Natural killer cell (primary cell): ENCODE data around the gene NUDT16L1. TPM values are rescaled to one million over a fixed set of nuclear protein-coding genes. Genes with fewer than 3 reads are reported as not detected.

Experiments
- ATAC-seq, 3 donors: fragments of 150-1000 bp in 2 of 3; fragments of 200-7000 bp in 1 of 3; cut with Tn5 transposase; 1 replicate in 1 of 3; 2 replicates in 2 of 3; pipeline ENCODE4 v1.10.0; 2021; ENCODE audit warnings: mild to moderate bottlenecking in 2 of 3, moderate library complexity in 2 of 3
- DNase-seq, 2 donors: peaks; one replicate each; pipeline versions ENCODE4 v3.0.0 to v3.0.0-alpha.2; 2013 to 2021; ENCODE audit warnings: mixed read lengths in 1 of 2
- H3K27ac ChIP-seq: one replicate; pipeline ENCODE4 v1.5.1; 2013; ENCODE audit warnings: mild to moderate bottlenecking, low read length
- H3K27me3 ChIP-seq: one replicate; pipeline ENCODE4 v1.6.1; 2013; ENCODE audit warnings: low read length; ENCODE audit not compliant: control insufficient read depth, insufficient read depth
- H3K36me3 ChIP-seq: one replicate; pipeline ENCODE4 v1.6.1; 2013; ENCODE audit warnings: low read length; ENCODE audit not compliant: control insufficient read depth, insufficient read depth
- H3K4me1 ChIP-seq: one replicate; pipeline ENCODE4 v1.6.1; 2013; ENCODE audit warnings: low read length; ENCODE audit not compliant: control insufficient read depth, insufficient read depth
- H3K4me3 ChIP-seq: one replicate; pipeline ENCODE4 v1.5.1; 2013; ENCODE audit warnings: low read length
- H3K9me3 ChIP-seq: one replicate; pipeline ENCODE4 v1.6.1; 2013; ENCODE audit warnings: low read length; ENCODE audit not compliant: control insufficient read depth, insufficient read depth
- H3K27ac Mint-ChIP-seq, 2 donors: one replicate each; pipeline ENCODE4 v1.8.0; 2022; ENCODE audit warnings: mild to moderate bottlenecking in 2 of 2, mixed read lengths in 2 of 2, moderate library complexity in 1 of 2
- H3K27me3 Mint-ChIP-seq, 2 donors: one replicate each; pipeline ENCODE4 v1.8.0; 2022; ENCODE audit warnings: low read depth in 2 of 2, mixed read lengths in 2 of 2
- H3K36me3 Mint-ChIP-seq: one replicate; pipeline ENCODE4 v1.8.0; 2022; ENCODE audit warnings: mixed read lengths
- H3K4me1 Mint-ChIP-seq, 2 donors: one replicate each; pipeline ENCODE4 v1.8.0; 2022; ENCODE audit warnings: mixed read lengths in 2 of 2
- H3K4me3 Mint-ChIP-seq: one replicate; pipeline ENCODE4 v1.8.0; 2022; ENCODE audit warnings: mild to moderate bottlenecking, moderate library complexity, mixed read lengths
- H3K9me3 Mint-ChIP-seq, 2 donors: one replicate each; pipeline ENCODE4 v1.8.0; 2022; ENCODE audit warnings: mixed read lengths in 2 of 2
- CTCF ChIP-seq: fragments of 200-600 bp; IDR thresholded peaks from one replicate; pipeline ENCODE4 v1.8.0; 2022; ENCODE audit warnings: antibody characterized with exemption
- WGBS: methylation state at CpG from one replicate; pipeline ENCODE4 v1.1.7; 2013; ENCODE audit warnings: missing lambda C conversion rate; ENCODE audit not compliant: insufficient coverage; 5-methylcytosine and 5-hydroxymethylcytosine counted together
- intact Hi-C: fragments of 100-400 bp; cut with micrococcal nuclease; formaldehyde crosslinking; loops from one replicate; pipeline ENCODE4 v1.14.2; 2022
- total RNA-seq, 4 donors: library from RNA; stranded (reverse); fragments of 120-200 nt in 1 of 4; gene quantifications; one replicate each; pipeline versions ENCODE4 v1.2.3 to v1.2.4, GENCODE V29; 2013 to 2022

The NUDT16L1 gene
- 10 to 100 TPM; 30.8 to 39.1 (median 35.0) TPM for total RNA-seq
- total RNA-seq (2013), result 28.0 TPM

- Mint-ChIP-seq H3K4me3 (peak within 1 kb of the TSS; percentile 89), H3K4me1 (peaks cover 7 to 9% of the 10 kb centered on the region in 2 donors), H3K27me3 (no peaks in the 10 kb centered on the region), H3K36me3 (no peaks in the 10 kb centered on the region), H3K27ac (peak within 1 kb of the TSS; percentile 75 to 85), H3K9me3 (no peaks in the 10 kb centered on the region)
- peak; percentile 95 to 99 (median 96) for ATAC-seq
- TF ChIP-seq CTCF, result no peak
- under 1% methylated on average over 91 of the region's 91 CpGs for WGBS
- Histone ChIP-seq H3K4me3 (peak within 1 kb of the TSS; percentile 74), H3K9me3 (no peaks in the 10 kb centered on the region), H3K36me3 (peaks cover 27% of the 10 kb centered on the region), H3K27me3 (no peaks in the 10 kb centered on the region), H3K4me1 (peaks cover 29% of the 10 kb centered on the region), H3K27ac (peak within 1 kb of the TSS; percentile 59)
- intact Hi-C loops, result loop anchor here (1.0 kb wide), 1 partner anchor 41 kb away; the partner anchor contains the start of genes ANKS3 and DNAAF8
- peak; percentile 98 for DNase-seq
Measured at GRCh38 chr16:4693296-4693955, at the start of gene NUDT16L1. Gene NUDT16L1 (plus strand): TSS chr16:4693562. CDS start chr16:4693727, 165 bp downstream.

DNA sequence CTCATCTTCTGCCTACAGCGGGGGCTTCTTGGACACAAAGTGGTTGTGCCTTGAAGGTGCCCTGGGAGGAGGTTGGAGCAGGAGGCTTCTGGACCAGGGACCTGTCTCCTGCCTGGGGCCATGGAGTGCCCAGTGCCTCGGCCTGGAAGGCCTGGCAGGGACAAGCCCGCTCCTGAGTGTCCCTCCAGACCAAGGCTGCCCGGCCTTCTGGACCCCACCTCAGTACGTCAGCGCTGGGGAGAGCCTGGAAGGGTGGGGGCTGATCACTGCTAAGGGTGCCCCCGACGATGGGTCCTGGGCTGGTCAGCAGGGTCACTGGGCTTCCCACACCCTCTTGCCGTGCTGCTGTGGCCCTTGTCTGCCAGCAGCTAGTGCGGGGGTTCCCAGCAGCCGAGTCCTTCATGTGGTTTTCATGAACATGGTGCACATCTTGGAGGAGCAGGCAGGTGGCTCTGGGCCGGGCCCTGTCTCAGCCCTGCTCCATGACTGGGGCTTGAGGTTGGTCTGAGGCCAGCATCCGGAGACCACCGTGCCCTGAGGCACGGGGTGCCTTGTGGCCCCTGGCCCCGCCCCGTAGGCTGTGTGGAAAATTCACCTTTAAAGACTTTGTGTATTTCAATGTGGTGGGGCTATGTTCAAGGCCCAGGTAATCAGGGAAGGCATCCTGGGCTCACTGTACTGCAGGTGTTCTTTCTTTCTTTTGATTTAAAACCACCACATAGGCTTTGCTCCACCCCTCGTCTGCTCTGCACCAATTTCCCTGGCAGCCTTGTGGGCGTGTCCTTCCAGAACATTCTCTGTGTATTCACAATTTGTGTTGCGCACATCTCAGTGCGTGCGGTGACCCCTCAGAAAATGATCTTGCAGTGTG lies 46.4 kb upstream of the NUDT16L1 start:
- peak in 1 of 2 donors; percentile 57 for DNase-seq
- 81% methylated on average over 22 of the region's 22 CpGs for WGBS

GRCh38 chr16:4647644-4647980 lies 45.8 kb upstream of the NUDT16L1 start:
- ATAC-seq, result peak in 2 of 3 donors; percentile 9 to 14
- TF ChIP-seq CTCF, result no peak
- peaks cover 18% of the 10 kb centered on the region for H3K36me3 ChIP-seq
- Mint-ChIP-seq H3K27me3 (no peaks in the 10 kb centered on the region), H3K36me3 (no peaks in the 10 kb centered on the region), H3K4me3 (no peak overlapping the region), H3K4me1 (peaks cover 29 to 39% of the 10 kb centered on the region in 2 donors), H3K9me3 (no peaks in the 10 kb centered on the region), H3K27ac (peak overlapping the region in 1 of 2 donors; percentile 36)
- H3K27me3 ChIP-seq, result no peaks in the 10 kb centered on the region
- H3K9me3 ChIP-seq, result no peaks in the 10 kb centered on the region
- no peak for DNase-seq
- intact Hi-C loops, result no loop called here
- H3K4me3 ChIP-seq, result no peak overlapping the region
- H3K4me1 ChIP-seq, result peaks cover 14% of the 10 kb centered on the region
- 95% methylated on average over 8 of the region's 8 CpGs for WGBS
- H3K27ac ChIP-seq, result no peak overlapping the region

More for the DNA sequence above, 46.4 kb upstream of the NUDT16L1 start:
- H3K4me1 Mint-ChIP-seq, result peaks cover 29 to 39% of the 10 kb centered on the region in 2 donors
- Histone ChIP-seq H3K4me1 (peaks cover 14% of the 10 kb centered on the region), H3K9me3 (no peaks in the 10 kb centered on the region), H3K4me3 (no peak overlapping the region), H3K36me3 (peaks cover 13% of the 10 kb centered on the region), H3K27ac (no peak overlapping the region), H3K27me3 (no peaks in the 10 kb centered on the region)
- intact Hi-C loops, result no loop called here
- H3K27ac Mint-ChIP-seq, result no peak overlapping the region
- ATAC-seq, result peak in 2 of 3 donors; percentile 10 to 37
- no peak for TF ChIP-seq CTCF
- no peak overlapping the region for H3K4me3 Mint-ChIP-seq
- H3K36me3 Mint-ChIP-seq, result no peaks in the 10 kb centered on the region
- H3K27me3 Mint-ChIP-seq, result no peaks in the 10 kb centered on the region
- no peaks in the 10 kb centered on the region for H3K9me3 Mint-ChIP-seq
